ENCODE data around the gene RENBP. TPM values are rescaled to one million over a fixed set of nuclear protein-coding genes. Genes with fewer than 3 reads are reported as not detected.

RENBP gene
- total RNA-seq, 6 experiments from 2014 or later, result 2.2 to 9.1 (median 5.2) TPM

GRCh38 chrX:153953892-153954557 is 9.6 kb upstream of the RENBP start:
- Histone ChIP-seq H3K4me3 (no peak overlapping the region), H3K4me1 (no peaks in the 10 kb centered on the region), H3K9me3 (no peaks in the 10 kb centered on the region), H3K27me3 (no peaks in the 10 kb centered on the region), H3K36me3 (peaks cover 0 to 79% (median 25%) of the 10 kb centered on the region in 4 donors), H3K27ac (no peak overlapping the region)
- ATAC-seq (peak in 1 of 4 donors; percentile 4), DNase-seq (peak in 1 of 3 donors; percentile 25)
- intact Hi-C loops (cut with DNase I), result loop anchor here in 1 of 2 donors (5.0 to 10.0 kb wide), 2 partner anchors 192 to 989 kb away; partner anchors contain the start of gene PLXNB3
- 55% methylated on average over 4 of the region's 33 CpGs for WGBS (ENCODE audit: insufficient coverage, low coverage, low lambda C conversion rate, missing lambda C conversion rate)
- TF ChIP-seq, protein P1, sequence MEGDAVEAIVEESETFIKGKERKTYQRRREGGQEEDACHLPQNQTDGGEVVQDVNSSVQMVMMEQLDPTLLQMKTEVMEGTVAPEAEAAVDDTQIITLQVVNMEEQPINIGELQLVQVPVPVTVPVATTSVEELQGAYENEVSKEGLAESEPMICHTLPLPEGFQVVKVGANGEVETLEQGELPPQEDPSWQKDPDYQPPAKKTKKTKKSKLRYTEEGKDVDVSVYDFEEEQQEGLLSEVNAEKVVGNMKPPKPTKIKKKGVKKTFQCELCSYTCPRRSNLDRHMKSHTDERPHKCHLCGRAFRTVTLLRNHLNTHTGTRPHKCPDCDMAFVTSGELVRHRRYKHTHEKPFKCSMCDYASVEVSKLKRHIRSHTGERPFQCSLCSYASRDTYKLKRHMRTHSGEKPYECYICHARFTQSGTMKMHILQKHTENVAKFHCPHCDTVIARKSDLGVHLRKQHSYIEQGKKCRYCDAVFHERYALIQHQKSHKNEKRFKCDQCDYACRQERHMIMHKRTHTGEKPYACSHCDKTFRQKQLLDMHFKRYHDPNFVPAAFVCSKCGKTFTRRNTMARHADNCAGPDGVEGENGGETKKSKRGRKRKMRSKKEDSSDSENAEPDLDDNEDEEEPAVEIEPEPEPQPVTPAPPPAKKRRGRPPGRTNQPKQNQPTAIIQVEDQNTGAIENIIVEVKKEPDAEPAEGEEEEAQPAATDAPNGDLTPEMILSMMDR (IDR thresholded peaks at IDR 0.05), result no peak
- no peak for TF ChIP-seq POLR2A (IDR thresholded peaks at IDR 0.05)

- 28% methylated on average over 13 of the region's 33 CpGs for WGBS (ENCODE audit: insufficient coverage, low coverage, low lambda C conversion rate, missing lambda C conversion rate)
- Histone ChIP-seq H3K9me3 (no peaks in the 10 kb centered on the region), H3K4me3 (no peak overlapping the region), H3K27me3 (no peaks in the 10 kb centered on the region), H3K27ac (no peak overlapping the region), H3K36me3 (peaks cover 0 to 73% (median 22%) of the 10 kb centered on the region in 4 donors), H3K4me1 (no peaks in the 10 kb centered on the region)
- intact Hi-C loops (cut with DNase I), result loop anchor here in 1 of 2 donors (5.0 to 10.0 kb wide), 2 partner anchors 191 to 989 kb away; partner anchors contain the start of gene PLXNB3
- peak in 2 of 3 donors; percentile 62 to 72 for DNase-seq
- ATAC-seq, result peak; percentile 64 to 82 (median 78)
- no peak for TF ChIP-seq POLR2A (IDR thresholded peaks at IDR 0.05)
- TF ChIP-seq, protein P1 (IDR thresholded peaks at IDR 0.05), result peak; percentile 93 to 100 (median 97)
These were observed 8.9 kb upstream of the RENBP start for GRCh38 chrX:153953342-153953830.

DNA sequence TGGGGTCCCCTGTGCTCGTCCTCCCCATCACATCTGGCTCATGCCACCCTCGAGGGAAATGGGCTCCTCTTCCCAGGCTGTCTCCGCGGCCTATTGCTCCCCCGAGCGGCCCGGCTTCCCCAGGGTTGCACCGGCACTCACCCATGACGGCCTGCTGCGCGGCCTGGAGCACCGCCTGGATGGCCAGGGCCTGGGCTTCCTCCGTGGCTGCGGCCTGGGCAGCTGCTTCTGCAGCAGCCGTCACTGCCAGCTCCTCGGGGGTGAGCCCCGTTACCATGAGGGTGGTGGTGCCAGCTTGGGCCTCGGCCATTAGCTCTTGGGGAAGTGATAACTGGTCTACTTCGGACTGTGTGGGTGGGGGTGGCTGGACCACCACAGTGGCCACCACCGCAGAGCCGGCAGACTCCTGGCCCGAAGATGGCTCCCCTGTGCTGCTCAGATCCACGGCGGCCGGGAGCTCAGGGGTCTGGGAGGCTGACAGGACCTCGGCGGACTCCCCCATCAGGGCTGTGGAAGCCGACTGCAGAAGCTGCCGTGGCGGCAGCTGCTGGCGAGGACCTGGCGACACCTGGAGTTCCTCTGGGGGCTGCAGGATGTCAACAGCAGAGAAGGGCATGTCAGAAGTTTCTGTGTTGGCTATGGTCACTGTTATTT is 8.1 kb upstream of the RENBP start:
- Histone ChIP-seq H3K9me3 (no peaks in the 10 kb centered on the region), H3K27ac (no peak overlapping the region), H3K4me3 (no peak overlapping the region), H3K27me3 (no peaks in the 10 kb centered on the region), H3K36me3 (peaks cover 0 to 65% (median 22%) of the 10 kb centered on the region in 4 donors), H3K4me1 (no peaks in the 10 kb centered on the region)
- intact Hi-C loops (cut with DNase I), result loop anchor here in 1 of 2 donors (5.0 to 10.0 kb wide), 2 partner anchors 190 to 988 kb away; partner anchors contain the start of gene PLXNB3
- no peak for TF ChIP-seq POLR2A (IDR thresholded peaks at IDR 0.05)
- TF ChIP-seq, protein P1 (IDR thresholded peaks at IDR 0.05), result no peak
- WGBS (ENCODE audit: insufficient coverage, low coverage, low lambda C conversion rate, missing lambda C conversion rate), result 81% methylated on average over 12 of the region's 32 CpGs
- DNase-seq (peak in 1 of 3 donors; percentile 32), ATAC-seq (no peak)

GRCh38 chrX:153951683-153952372 is 7.4 kb upstream of the RENBP start:
- no peaks in the 10 kb centered on the region for H3K9me3 ChIP-seq
- no peak overlapping the region for H3K4me3 ChIP-seq
- intact Hi-C loops (cut with DNase I), result loop anchor here in 1 of 2 donors (5.0 to 10.0 kb wide), 2 partner anchors 190 to 987 kb away; partner anchors contain the start of gene PLXNB3
- ATAC-seq (no peak), DNase-seq (no peak)
- peaks cover 0 to 64% (median 20%) of the 10 kb centered on the region in 4 donors for H3K36me3 ChIP-seq
- WGBS (ENCODE audit: insufficient coverage, low coverage, low lambda C conversion rate, missing lambda C conversion rate), result 80% methylated on average over 1 of the region's 28 CpGs
- no peaks in the 10 kb centered on the region for H3K4me1 ChIP-seq
- no peaks in the 10 kb centered on the region for H3K27me3 ChIP-seq
- H3K27ac ChIP-seq, result no peak overlapping the region
- no peak for TF ChIP-seq POLR2A (IDR thresholded peaks at IDR 0.05)
- TF ChIP-seq, protein P1 (IDR thresholded peaks at IDR 0.05), result no peak
